ENCODE data around the gene PPME1.

GRCh38 chr11:74153224-74153623 is 17.9 kb upstream of the PPME1 start:
- TF ChIP-seq TAF1 (IDR thresholded peaks at IDR 0.05; ENCODE audit: borderline replicate concordance, low read depth, low read length), result no peak
- TF ChIP-seq POLR2AphosphoS5 (IDR thresholded peaks at IDR 0.05; ENCODE audit: low read depth, low read length), result no peak
